ENCODE measurements around the gene KRT79.

The KRT79 gene

DNA sequence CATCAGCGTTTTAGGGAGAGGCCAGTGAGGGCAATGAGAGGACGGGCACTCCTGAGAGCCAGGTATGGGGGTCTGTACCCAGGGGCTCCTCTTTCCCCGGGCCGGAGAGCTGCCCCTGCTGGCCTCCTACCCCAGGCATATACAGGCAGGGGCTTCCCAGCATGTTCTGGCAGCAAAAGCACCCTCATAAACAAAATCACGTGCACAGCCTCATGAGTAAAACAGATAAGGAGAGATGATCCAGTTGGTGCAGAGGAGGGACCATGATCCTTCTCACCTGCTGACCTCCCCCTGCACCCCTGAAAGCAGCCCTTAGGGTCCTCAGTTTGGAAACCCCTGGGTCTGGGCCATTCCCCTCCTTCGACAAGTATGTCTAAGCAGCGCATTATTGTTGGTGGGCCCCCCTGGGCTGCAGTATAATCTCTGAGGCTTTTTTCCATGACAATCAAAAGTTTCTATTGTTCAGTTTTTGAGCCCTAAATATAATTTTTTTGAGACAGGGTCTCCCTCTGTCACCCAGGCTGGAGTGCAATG is 15.2 kb downstream of the KRT79 start:
- no peak overlapping the region for H3K9ac ChIP-seq (ENCODE audit: low read length)
- no peaks in the 10 kb centered on the region for H3K36me3 ChIP-seq (ENCODE audit: control insufficient read depth, insufficient read depth, low read length)
- no peaks in the 10 kb centered on the region for H3K27me3 ChIP-seq (ENCODE audit: control insufficient read depth, insufficient read depth, low read length)
- H3K4me1 ChIP-seq (ENCODE audit: control insufficient read depth, insufficient read depth, low read length) = no peaks in the 10 kb centered on the region
- H3K27ac ChIP-seq (ENCODE audit: low read depth, low read length) = no peak overlapping the region
- H3K4me3 ChIP-seq (ENCODE audit: low read length) = no peak overlapping the region

DNA sequence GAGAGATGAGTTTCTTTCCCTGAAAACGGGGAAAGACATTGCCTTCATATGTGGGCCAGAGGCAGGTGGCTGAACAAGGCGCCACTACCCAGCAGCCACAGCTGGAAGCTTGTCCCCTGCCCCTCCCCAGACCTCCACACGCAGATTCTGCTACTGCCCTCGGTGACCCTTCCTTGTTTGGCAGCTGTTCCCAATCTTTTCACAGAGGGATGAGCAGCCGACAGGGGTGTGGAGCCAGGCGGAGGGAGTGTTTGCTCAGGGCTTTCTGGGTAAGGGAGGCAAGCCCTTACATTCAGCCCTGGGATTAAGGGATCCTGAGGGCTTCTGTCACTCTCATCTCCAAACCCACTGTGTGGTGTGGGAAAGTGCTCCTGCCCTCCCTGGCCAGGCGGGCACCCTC is 15.7 kb downstream of the KRT79 start:
- Histone ChIP-seq H3K27me3 (ENCODE audit: control insufficient read depth, insufficient read depth, low read length) (no peaks in the 10 kb centered on the region), H3K9ac (ENCODE audit: low read length) (no peak overlapping the region), H3K27ac (ENCODE audit: low read depth, low read length) (no peak overlapping the region)

DNA sequence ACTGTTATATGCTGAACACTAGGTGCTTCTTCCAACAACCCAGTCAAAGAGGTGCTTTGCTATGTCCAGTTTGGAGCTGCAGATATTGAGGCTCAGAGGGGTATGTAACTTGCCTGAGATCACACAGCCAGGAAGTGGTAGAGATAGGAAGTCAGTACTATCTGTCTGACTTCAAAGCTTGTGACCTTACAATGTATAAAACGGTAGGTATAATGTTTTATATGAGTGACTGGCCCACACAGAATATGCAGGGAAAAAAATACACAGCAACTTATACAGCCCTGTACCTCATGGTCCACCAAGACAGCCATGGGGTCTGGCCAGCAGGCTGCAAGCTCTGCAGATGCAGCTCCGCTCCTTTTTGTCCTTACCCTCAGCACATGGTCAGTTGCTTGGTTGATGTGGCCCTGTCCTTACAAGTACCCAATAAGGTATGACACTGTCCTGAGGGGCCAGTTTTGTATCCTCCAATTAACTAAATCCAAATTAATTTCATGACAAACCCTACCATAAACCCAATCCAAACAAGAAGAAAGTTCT is 16.3 kb downstream of the KRT79 start:
- Histone ChIP-seq H3K9ac (ENCODE audit: low read length) (no peak overlapping the region), H3K27me3 (ENCODE audit: control insufficient read depth, insufficient read depth, low read length) (no peaks in the 10 kb centered on the region), H3K4me3 (ENCODE audit: low read length) (no peak overlapping the region), H3K36me3 (ENCODE audit: control insufficient read depth, insufficient read depth, low read length) (no peaks in the 10 kb centered on the region), H3K27ac (ENCODE audit: low read depth, low read length) (no peak overlapping the region), H3K4me1 (ENCODE audit: control insufficient read depth, insufficient read depth, low read length) (no peaks in the 10 kb centered on the region)

More for the DNA sequence above, 15.7 kb downstream of the KRT79 start:
- no peaks in the 10 kb centered on the region for H3K36me3 ChIP-seq (ENCODE audit: control insufficient read depth, insufficient read depth, low read length)
- no peak overlapping the region for H3K4me3 ChIP-seq (ENCODE audit: low read length)
- no peaks in the 10 kb centered on the region for H3K4me1 ChIP-seq (ENCODE audit: control insufficient read depth, insufficient read depth, low read length)

DNA sequence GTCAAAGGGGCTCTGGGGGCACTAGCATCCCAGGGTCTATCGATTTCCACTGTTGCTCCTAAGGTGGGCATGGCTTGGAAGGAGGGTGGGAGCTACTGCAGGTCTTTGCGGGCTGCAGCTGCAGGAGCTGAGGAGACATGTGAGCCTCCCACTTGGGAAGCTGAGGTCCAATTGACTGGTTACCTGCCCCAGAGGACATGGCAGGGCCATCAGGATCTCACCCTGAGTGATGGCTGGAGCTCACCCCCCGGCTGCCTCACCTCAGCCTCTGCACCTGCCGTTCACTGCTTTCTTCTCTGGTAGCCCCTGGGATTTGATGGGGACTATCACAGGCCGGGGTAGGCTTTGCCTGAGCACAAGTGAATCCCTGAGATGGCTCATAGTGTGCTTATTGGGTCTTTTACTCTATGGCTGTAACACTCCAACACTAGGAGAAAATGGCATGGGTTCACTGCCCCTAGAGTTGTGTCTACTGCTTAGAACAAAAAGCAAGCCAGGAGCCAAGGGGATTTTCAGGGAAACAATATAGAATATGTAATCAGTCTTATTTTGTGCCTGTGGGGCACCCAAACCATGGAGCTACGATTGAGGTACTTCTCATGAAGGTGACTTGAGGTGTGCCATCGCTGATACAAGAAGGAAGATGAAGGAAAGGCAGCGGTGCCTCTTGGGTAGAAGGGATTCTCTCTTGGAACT is 17.0 kb downstream of the KRT79 start:
- no peaks in the 10 kb centered on the region for H3K27me3 ChIP-seq (ENCODE audit: control insufficient read depth, insufficient read depth, low read length)

DNA sequence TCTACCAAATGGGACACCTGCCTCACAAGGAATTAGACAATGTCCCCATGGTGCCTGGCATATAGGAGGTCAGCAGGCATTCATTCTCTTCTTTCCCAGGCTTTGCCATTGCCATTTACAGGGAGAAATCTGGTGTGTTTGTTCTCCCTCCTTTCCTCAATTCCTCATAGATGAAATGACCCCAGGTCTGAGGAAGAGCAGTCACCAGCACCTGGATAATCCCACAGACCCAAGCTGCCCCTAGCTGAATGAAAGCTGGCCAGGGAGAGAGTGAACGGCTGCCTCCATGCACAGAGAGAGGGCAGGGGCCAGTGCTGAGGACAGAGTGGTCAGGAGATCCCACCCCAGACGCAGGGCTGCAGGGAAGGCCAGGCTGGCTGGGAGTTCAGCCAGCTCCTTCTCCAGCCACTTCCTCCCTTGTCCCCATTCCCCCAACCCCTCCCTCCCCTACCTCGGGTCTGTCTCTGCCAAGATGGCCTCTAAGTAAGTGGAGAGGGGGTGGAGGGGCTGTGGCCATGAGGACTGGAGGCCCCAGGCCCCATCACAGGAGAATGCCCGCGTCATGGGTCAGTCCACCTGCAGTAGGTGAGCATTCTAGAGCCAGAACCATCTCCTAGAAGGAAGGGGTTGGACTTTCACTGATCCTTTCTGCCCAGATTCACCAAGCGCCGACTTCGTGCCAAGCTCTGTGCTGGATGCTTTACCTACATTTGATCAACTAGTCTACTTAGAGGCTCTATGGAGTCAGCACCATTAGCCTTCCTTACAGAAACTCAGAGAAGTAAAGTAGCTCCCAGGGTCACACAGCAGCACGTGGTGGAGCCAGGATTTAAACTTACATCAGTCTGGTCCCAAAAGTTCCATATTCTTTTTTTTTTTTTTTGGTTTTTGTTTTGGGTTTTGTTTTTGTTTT is 18.2 kb downstream of the KRT79 start:
- H3K27me3 ChIP-seq (ENCODE audit: control insufficient read depth, insufficient read depth, low read length) = no peaks in the 10 kb centered on the region

More for the DNA sequence above, 17.0 kb downstream of the KRT79 start:
- H3K36me3 ChIP-seq (ENCODE audit: control insufficient read depth, insufficient read depth, low read length) = no peaks in the 10 kb centered on the region
- H3K4me1 ChIP-seq (ENCODE audit: control insufficient read depth, insufficient read depth, low read length) = no peaks in the 10 kb centered on the region
- H3K4me3 ChIP-seq (ENCODE audit: low read length) = no peak overlapping the region
- no peak overlapping the region for H3K9ac ChIP-seq (ENCODE audit: low read length)
- H3K27ac ChIP-seq (ENCODE audit: low read depth, low read length) = no peak overlapping the region

DNA sequence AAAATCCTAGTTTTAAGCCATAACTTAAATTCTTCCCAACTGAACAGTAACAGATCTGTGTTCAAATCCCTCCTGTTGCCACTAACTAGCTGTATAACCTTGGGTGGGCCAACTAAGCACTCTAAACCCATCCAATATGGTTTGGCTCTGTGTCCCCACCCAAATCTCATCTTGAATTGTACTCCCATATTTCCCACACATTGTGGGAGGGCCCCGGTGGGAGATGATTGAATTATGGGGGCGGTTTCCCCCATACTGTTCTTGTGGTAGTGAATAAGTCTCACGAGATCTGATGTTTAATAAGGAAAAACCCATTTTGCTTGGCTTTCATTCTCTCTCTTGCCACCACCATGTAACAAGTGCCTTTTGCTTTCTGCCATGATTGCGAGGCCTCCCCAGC is 18.9 kb downstream of the KRT79 start:
- Histone ChIP-seq H3K36me3 (ENCODE audit: control insufficient read depth, insufficient read depth, low read length) (no peaks in the 10 kb centered on the region), H3K9ac (ENCODE audit: low read length) (no peak overlapping the region), H3K27me3 (ENCODE audit: control insufficient read depth, insufficient read depth, low read length) (no peaks in the 10 kb centered on the region), H3K4me3 (ENCODE audit: low read length) (no peak overlapping the region), H3K27ac (ENCODE audit: low read depth, low read length) (no peak overlapping the region), H3K4me1 (ENCODE audit: control insufficient read depth, insufficient read depth, low read length) (no peaks in the 10 kb centered on the region)

More for the DNA sequence above, 18.2 kb downstream of the KRT79 start:
- H3K27ac ChIP-seq (ENCODE audit: low read depth, low read length) = no peak overlapping the region
- H3K9ac ChIP-seq (ENCODE audit: low read length) = no peak overlapping the region
- no peaks in the 10 kb centered on the region for H3K4me1 ChIP-seq (ENCODE audit: control insufficient read depth, insufficient read depth, low read length)
- H3K36me3 ChIP-seq (ENCODE audit: control insufficient read depth, insufficient read depth, low read length) = no peaks in the 10 kb centered on the region
- no peak overlapping the region for H3K4me3 ChIP-seq (ENCODE audit: low read length)

DNA sequence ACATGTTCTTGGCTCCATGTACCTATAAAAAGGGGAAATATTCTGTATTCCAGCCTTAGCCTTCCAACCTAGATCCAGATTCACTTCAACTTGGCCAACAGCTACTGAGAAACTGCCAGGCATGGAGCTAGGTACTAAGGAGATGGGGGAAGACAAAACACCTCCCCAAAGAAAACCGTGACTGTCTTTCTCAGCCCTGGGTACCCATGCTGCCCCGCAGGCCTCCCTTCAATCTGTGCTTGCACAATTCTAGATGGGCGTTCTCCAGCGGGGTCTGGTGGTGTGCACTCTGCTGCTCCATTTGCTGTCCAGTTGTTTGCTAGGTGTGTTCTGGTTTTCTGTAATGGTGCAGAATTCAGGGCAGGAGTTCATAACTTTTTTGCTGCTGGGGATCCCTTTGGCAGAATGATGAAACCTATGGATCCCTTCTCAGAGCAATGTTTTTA is 19.4 kb downstream of the KRT79 start:
- Histone ChIP-seq H3K9ac (ENCODE audit: low read length) (no peak overlapping the region), H3K4me3 (ENCODE audit: low read length) (no peak overlapping the region), H3K36me3 (ENCODE audit: control insufficient read depth, insufficient read depth, low read length) (no peaks in the 10 kb centered on the region), H3K27me3 (ENCODE audit: control insufficient read depth, insufficient read depth, low read length) (no peaks in the 10 kb centered on the region), H3K27ac (ENCODE audit: low read depth, low read length) (no peak overlapping the region), H3K4me1 (ENCODE audit: control insufficient read depth, insufficient read depth, low read length) (no peaks in the 10 kb centered on the region)

DNA sequence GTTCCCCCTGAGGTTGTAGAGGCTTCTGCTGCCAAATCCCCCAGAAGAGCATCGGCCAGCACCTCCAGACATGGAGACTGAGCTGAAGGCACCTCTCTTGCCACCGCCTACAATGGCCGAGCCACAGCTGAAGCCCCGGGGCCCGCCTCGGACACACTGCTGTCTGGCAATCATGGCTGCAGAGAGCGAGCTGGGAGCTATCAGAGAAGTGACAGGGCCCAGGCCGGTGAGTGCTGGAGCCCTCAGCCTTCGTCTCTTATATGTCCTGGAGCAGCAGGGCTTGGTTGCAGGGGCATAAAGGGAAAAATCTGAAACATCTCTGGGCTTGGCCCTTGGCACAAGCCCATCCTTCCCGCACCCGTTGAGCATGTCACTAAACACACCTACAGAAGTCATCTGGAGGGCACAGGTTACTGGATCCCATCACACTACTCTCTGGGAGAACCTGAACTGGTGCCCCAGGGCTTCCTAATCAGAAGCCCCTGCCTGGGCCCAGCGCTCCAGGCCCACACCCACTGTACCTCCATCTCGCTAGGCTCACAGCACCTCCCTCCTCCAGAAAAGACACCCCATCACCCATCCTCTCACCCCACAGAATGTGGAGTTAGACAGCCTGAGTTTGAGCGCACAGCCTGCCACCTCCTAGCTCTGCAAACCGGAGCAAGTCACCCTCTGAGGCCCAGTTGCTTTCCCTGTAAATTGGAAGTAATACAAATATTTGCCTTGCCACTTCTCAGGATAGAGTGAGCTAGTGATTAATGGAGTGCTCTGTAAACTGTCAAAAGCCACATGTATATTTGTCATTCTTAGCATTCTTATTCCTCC is 20.0 kb downstream of the KRT79 start, which contains the start of gene KRT4:
KRT4 (minus strand) TSS at position 232 of the 825 bp plus-strand sequence; CDS start at position 174, 58 bp downstream.
- Histone ChIP-seq H3K4me3 (ENCODE audit: low read length) (no peak within 1 kb of the TSS), H3K27me3 (ENCODE audit: control insufficient read depth, insufficient read depth, low read length) (no peaks in the 10 kb centered on the region), H3K4me1 (ENCODE audit: control insufficient read depth, insufficient read depth, low read length) (no peaks in the 10 kb centered on the region), H3K9ac (ENCODE audit: low read length) (no peak within 1 kb of the TSS), H3K36me3 (ENCODE audit: control insufficient read depth, insufficient read depth, low read length) (no peaks in the 10 kb centered on the region), H3K27ac (ENCODE audit: low read depth, low read length) (no peak within 1 kb of the TSS)

DNA sequence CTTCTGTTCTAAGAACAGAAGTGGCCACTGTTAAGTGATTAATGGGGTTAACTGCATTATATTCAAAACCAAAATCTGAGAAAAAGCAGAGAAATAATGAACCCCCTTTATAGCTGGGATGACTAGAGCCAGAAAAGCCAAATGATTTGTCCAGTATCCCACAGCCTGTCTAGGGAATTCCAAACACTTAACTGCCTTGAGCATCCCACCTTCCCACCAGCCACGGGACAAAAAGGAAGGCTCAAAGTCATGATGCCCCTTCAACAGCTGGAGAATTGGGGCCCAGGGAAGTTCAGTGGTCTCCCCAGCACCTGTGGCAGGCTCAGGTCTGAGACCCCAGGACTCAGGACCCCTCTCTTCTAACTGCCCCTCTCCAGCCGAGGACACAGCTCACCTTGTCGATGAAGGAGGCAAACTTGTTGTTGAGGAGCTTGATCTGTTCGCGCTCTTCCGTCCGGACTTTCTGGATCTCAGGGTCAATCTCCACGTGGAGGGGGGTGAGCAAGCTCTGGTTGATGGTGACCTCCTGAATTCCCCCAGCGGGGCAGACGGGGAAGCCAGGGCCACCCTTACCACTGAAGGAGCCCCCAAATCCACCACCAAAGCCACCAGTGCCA is 20.8 kb downstream of the KRT79 start:
- Histone ChIP-seq H3K27ac (ENCODE audit: low read depth, low read length) (no peak overlapping the region), H3K36me3 (ENCODE audit: control insufficient read depth, insufficient read depth, low read length) (no peaks in the 10 kb centered on the region), H3K4me1 (ENCODE audit: control insufficient read depth, insufficient read depth, low read length) (no peaks in the 10 kb centered on the region), H3K27me3 (ENCODE audit: control insufficient read depth, insufficient read depth, low read length) (no peaks in the 10 kb centered on the region), H3K4me3 (ENCODE audit: low read length) (no peak overlapping the region), H3K9ac (ENCODE audit: low read length) (no peak overlapping the region)

DNA sequence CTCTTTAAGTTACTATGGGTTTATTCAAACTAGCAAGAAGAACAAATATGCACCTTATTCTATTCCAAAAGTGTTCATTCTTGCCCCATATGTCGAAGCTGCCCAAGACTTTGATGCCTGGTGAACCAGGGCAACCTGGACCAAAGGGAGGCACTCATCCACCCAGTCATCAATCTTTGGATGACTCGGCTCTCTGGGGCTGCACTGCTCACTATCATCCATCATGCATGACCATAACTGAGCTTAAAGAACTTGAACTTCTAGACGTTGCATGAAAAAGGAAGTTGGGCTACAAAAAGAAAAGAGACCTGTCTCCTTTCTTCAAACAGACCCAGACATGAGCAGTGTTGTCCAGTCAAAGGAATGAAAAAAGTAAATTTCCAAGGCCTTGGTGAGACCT is 21.4 kb downstream of the KRT79 start:
- Histone ChIP-seq H3K36me3 (ENCODE audit: control insufficient read depth, insufficient read depth, low read length) (no peaks in the 10 kb centered on the region), H3K9ac (ENCODE audit: low read length) (no peak overlapping the region), H3K4me3 (ENCODE audit: low read length) (no peak overlapping the region), H3K27ac (ENCODE audit: low read depth, low read length) (no peak overlapping the region), H3K4me1 (ENCODE audit: control insufficient read depth, insufficient read depth, low read length) (no peaks in the 10 kb centered on the region), H3K27me3 (ENCODE audit: control insufficient read depth, insufficient read depth, low read length) (no peaks in the 10 kb centered on the region)

DNA sequence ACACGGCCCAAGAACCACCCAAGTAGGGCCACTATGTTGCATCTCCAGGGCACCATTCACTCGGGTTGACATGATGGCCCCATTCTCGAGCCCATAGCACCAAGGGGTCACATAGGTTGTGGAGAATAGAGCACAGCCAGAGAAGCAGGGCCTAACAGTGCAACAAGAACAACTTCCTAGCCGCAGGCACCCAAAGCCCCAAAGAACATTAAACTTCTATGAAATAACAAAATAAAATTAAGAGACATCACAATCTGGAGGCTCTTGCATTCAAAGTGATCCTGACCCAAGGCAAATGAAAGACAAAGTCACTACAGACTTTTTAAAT is 22.1 kb downstream of the KRT79 start:
- Histone ChIP-seq H3K27me3 (ENCODE audit: control insufficient read depth, insufficient read depth, low read length) (no peaks in the 10 kb centered on the region), H3K9ac (ENCODE audit: low read length) (no peak overlapping the region), H3K4me3 (ENCODE audit: low read length) (no peak overlapping the region), H3K36me3 (ENCODE audit: control insufficient read depth, insufficient read depth, low read length) (no peaks in the 10 kb centered on the region), H3K4me1 (ENCODE audit: control insufficient read depth, insufficient read depth, low read length) (no peaks in the 10 kb centered on the region), H3K27ac (ENCODE audit: low read depth, low read length) (no peak overlapping the region)
